Erythroblast (primary cell): Measurements from ENCODE around the gene RGS7BP.

Source experiments
- GATA1 ChIP-seq: IDR thresholded peaks from 2 replicates; pipeline ENCODE4 v1.6.1; 2011; ENCODE audit warnings: low read depth, mild to moderate bottlenecking, control low read depth, low read length, moderate library complexity
- POLR2A ChIP-seq: IDR thresholded peaks from 2 replicates; pipeline ENCODE4 v1.6.1; 2011; ENCODE audit warnings: mild to moderate bottlenecking, low read length

DNA sequence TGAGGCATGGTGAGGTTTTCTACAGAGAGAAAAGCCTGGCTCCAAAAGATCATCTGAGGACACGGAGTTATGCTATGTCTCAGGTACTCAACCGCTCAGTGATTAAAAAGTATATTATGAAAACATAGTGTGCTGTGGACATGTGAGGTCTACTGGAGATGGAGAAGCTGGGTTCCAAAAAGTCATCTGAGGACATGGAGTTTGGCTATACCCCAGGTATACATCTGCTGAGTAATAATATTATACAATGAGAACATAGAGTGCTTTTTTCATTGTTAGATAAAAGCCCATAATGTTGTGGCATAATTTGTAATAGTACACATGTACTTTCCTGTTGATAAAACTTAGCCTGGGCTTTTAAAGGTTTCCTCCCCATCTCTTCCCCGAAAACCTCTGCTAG lies 113.8 kb downstream of the RGS7BP start:
- no peak for TF ChIP-seq POLR2A
- no peak for TF ChIP-seq GATA1
